MM.1S (cell line): ENCODE data around the gene PRKG1.

Experiments
- DNase-seq: peaks from one replicate; pipeline ENCODE4 v3.0.0-alpha.2; 2015
- H2AFZ ChIP-seq: fragments of 300-600 bp; sonication (generic); 2 replicates; pipeline ENCODE4 v1.6.0; 2016; ENCODE audit warnings: antibody characterized with exemption, low read length
- H3F3A ChIP-seq: fragments of 300-600 bp; sonication (generic); 2 replicates; pipeline ENCODE4 v1.6.1; 2016; ENCODE audit warnings: mild to moderate bottlenecking, antibody characterized with exemption, low read length, moderate library complexity, mixed read lengths; ENCODE audit not compliant: insufficient read depth
- H3K27ac ChIP-seq: fragments of 300-600 bp; sonication (generic); 2 replicates; pipeline ENCODE4 v1.5.1; 2016; ENCODE audit warnings: mild to moderate bottlenecking, low read length
- H3K27me3 ChIP-seq: fragments of 300-600 bp; sonication (generic); replicated peaks from 2 replicates; pipeline ENCODE4 v1.6.0; 2016; ENCODE audit warnings: low read length; ENCODE audit not compliant: insufficient read depth
- H3K36me3 ChIP-seq: fragments of 300-600 bp; sonication (generic); replicated peaks from 2 replicates; pipeline ENCODE4 v1.6.1; 2016; ENCODE audit warnings: mild to moderate bottlenecking, low read length, mixed read lengths; ENCODE audit not compliant: insufficient read depth
- H3K4me1 ChIP-seq: fragments of 300-600 bp; sonication (generic); 2 replicates; pipeline ENCODE4 v1.6.1; 2016; ENCODE audit warnings: low read length, mixed read lengths
- H3K4me2 ChIP-seq: fragments of 300-600 bp; sonication (generic); 2 replicates; pipeline ENCODE4 v1.6.0; 2016; ENCODE audit warnings: low read depth, low read length
- H3K4me3 ChIP-seq: fragments of 300-600 bp; sonication (generic); 2 replicates; pipeline ENCODE4 v1.5.1; 2016; ENCODE audit warnings: low read length, mixed read lengths
- H3K79me2 ChIP-seq: fragments of 300-600 bp; sonication (generic); 2 replicates; pipeline ENCODE4 v1.6.1; 2016; ENCODE audit warnings: mixed run types, low read length, mixed read lengths
- H3K9ac ChIP-seq: fragments of 300-600 bp; sonication (generic); 2 replicates; pipeline ENCODE4 v1.6.1; 2016; ENCODE audit warnings: low read length, mixed read lengths
- H3K9me2 ChIP-seq: fragments of 300-600 bp; sonication (generic); replicated peaks from 2 replicates; pipeline ENCODE4 v1.6.1; 2016; ENCODE audit warnings: mild to moderate bottlenecking, low read length, mixed read lengths; ENCODE audit not compliant: insufficient read depth
- H3K9me3 ChIP-seq: fragments of 300-600 bp; sonication (generic); replicated peaks from 2 replicates; pipeline ENCODE4 v1.6.1; 2016; ENCODE audit warnings: mild to moderate bottlenecking, low read length, mixed read lengths; ENCODE audit not compliant: insufficient read depth
- H4K20me1 ChIP-seq: fragments of 300-600 bp; sonication (generic); 2 replicates; pipeline ENCODE4 v1.6.1; 2016; ENCODE audit warnings: mild to moderate bottlenecking, low read length, moderate library complexity, mixed read lengths; ENCODE audit not compliant: insufficient read depth
- EZH2 ChIP-seq: fragments of 300-600 bp; sonication (generic); optimal IDR thresholded peaks from 2 replicates; pipeline ENCODE3; 2017; ENCODE audit warnings: low read depth, mild to moderate bottlenecking, antibody characterized with exemption, low read length, mixed read lengths
- EZH2phosphoT487 ChIP-seq: fragments of 300-600 bp; sonication (generic); IDR thresholded peaks from 2 replicates; pipeline ENCODE4 v1.6.1; 2018; ENCODE audit warnings: antibody characterized with exemption, low read length
- TF ChIP-seq, protein P1 (sequence below): fragments of 300-600 bp; sonication (generic); IDR thresholded peaks from 2 replicates; pipeline ENCODE4 v1.5.1; 2016; ENCODE audit warnings: antibody characterized with exemption, low read length, mixed read lengths

Gene PRKG1

GRCh38 chr10:51585742-51586141 lies 511.5 kb downstream of the PRKG1 start:
- Histone ChIP-seq H3K36me3 (no peaks in the 10 kb centered on the region), H3K4me1 (no peaks in the 10 kb centered on the region), H3K9me3 (no peaks in the 10 kb centered on the region), H3K9ac (no peak overlapping the region), H3K27ac (no peak overlapping the region), H3K27me3 (no peaks in the 10 kb centered on the region), H3K9me2 (no peaks in the 10 kb centered on the region), H3K79me2 (no peaks in the 10 kb centered on the region), H2AFZ (no peak overlapping the region), H4K20me1 (no peaks in the 10 kb centered on the region), H3F3A (no peaks in the 10 kb centered on the region), H3K4me2 (no peak overlapping the region), H3K4me3 (no peak overlapping the region)
- DNase-seq: no peak
- TF ChIP-seq EZH2phosphoT487 (no peak), EZH2 (no peak)
- TF ChIP-seq, protein P1, sequence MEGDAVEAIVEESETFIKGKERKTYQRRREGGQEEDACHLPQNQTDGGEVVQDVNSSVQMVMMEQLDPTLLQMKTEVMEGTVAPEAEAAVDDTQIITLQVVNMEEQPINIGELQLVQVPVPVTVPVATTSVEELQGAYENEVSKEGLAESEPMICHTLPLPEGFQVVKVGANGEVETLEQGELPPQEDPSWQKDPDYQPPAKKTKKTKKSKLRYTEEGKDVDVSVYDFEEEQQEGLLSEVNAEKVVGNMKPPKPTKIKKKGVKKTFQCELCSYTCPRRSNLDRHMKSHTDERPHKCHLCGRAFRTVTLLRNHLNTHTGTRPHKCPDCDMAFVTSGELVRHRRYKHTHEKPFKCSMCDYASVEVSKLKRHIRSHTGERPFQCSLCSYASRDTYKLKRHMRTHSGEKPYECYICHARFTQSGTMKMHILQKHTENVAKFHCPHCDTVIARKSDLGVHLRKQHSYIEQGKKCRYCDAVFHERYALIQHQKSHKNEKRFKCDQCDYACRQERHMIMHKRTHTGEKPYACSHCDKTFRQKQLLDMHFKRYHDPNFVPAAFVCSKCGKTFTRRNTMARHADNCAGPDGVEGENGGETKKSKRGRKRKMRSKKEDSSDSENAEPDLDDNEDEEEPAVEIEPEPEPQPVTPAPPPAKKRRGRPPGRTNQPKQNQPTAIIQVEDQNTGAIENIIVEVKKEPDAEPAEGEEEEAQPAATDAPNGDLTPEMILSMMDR: no peak

DNA sequence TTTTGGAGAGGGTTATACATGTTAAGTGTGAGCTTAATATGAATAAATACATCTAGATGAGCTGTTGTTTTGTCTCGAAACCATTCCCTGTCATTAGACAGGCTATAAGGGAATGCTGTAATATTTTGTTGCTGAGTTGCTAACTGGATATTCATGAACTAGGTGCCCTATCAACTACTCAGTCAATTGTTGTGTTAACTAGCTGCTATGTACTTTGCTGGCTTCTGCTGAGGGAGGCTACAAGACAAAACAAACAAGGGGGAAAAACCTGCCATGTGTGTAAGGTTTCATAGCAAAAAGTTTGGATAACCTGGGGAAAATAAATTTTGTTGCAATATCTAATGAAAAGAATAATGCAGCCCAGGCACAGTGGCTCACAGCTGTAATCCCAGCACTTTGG lies 514.7 kb downstream of the PRKG1 start:
- Histone ChIP-seq H3K9ac (no peak overlapping the region), H3K4me2 (no peak overlapping the region), H3K36me3 (no peaks in the 10 kb centered on the region), H3K4me1 (no peaks in the 10 kb centered on the region), H3K9me3 (no peaks in the 10 kb centered on the region), H3K27me3 (no peaks in the 10 kb centered on the region), H3K9me2 (no peaks in the 10 kb centered on the region), H3K79me2 (no peaks in the 10 kb centered on the region), H3F3A (no peaks in the 10 kb centered on the region), H3K27ac (no peak overlapping the region), H4K20me1 (no peaks in the 10 kb centered on the region), H2AFZ (no peak overlapping the region), H3K4me3 (no peak overlapping the region)
- TF ChIP-seq, protein P1: no peak
- no peak for TF ChIP-seq EZH2phosphoT487
- TF ChIP-seq EZH2: no peak
- DNase-seq: no peak

DNA sequence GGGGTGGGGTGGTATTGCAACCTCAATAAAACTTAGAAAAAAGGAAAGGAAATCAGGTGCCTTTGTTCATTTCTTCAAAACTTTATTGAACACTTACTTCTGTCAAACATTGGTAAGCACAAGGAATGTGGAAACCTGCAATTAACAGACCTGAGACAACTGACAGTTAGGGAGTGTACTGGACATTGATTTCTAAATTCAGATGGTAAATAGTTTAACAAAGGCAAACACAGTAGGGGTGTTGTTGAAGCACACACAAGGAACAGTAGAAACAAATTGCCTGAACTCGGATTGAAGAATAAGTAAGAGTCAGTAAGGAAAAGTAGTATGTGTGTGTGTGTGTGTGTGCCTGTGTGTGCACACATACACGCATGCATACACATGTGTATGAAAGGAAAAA lies 516.5 kb downstream of the PRKG1 start:
- H3K27ac ChIP-seq: no peak overlapping the region
- TF ChIP-seq EZH2phosphoT487: no peak
- TF ChIP-seq, protein P1: no peak
- no peak for TF ChIP-seq EZH2
- H4K20me1 ChIP-seq: no peaks in the 10 kb centered on the region
- H3F3A ChIP-seq: no peaks in the 10 kb centered on the region
- H3K4me1 ChIP-seq: no peaks in the 10 kb centered on the region
- H3K4me3 ChIP-seq: no peak overlapping the region
- no peaks in the 10 kb centered on the region for H3K27me3 ChIP-seq
- no peak for DNase-seq
- no peak overlapping the region for H3K9ac ChIP-seq
- no peak overlapping the region for H3K4me2 ChIP-seq
- H3K9me3 ChIP-seq: no peaks in the 10 kb centered on the region
- no peaks in the 10 kb centered on the region for H3K9me2 ChIP-seq
- H3K36me3 ChIP-seq: no peaks in the 10 kb centered on the region
- no peak overlapping the region for H2AFZ ChIP-seq
- H3K79me2 ChIP-seq: no peaks in the 10 kb centered on the region
